Neuron (in vitro differentiated cells): ENCODE measurements around the gene RHBDF2.

Experiments used
- H2AFZ ChIP-seq: one replicate; pipeline ENCODE4 v1.6.1; 2013; ENCODE audit warnings: low read depth, mild to moderate bottlenecking, inconsistent platforms, low read length, moderate library complexity
- H3K27me3 ChIP-seq: one replicate; pipeline ENCODE4 v1.6.1; 2013; ENCODE audit warnings: low read length; ENCODE audit not compliant: insufficient read depth
- H3K36me3 ChIP-seq: one replicate; pipeline ENCODE4 v1.6.1; 2013; ENCODE audit warnings: low read length; ENCODE audit not compliant: insufficient read depth
- H3K4me1 ChIP-seq: one replicate; pipeline ENCODE4 v1.6.1; 2013; ENCODE audit warnings: low read length; ENCODE audit not compliant: insufficient read depth
- H3K4me3 ChIP-seq: 2 replicates; pipeline ENCODE4 v1.5.1; 2013; ENCODE audit warnings: mild to moderate bottlenecking, low read length, moderate library complexity
- H3K9me3 ChIP-seq: one replicate; pipeline ENCODE4 v1.6.1; 2013; ENCODE audit warnings: low read length

Gene RHBDF2

GRCh38 chr17:76497979-76498875 is 3.0 kb downstream of the RHBDF2 start:
- H3K36me3 ChIP-seq, result no peaks in the 10 kb centered on the region

GRCh38 chr17:76497699-76497978 is 3.6 kb downstream of the RHBDF2 start:
- H3K36me3 ChIP-seq, result no peaks in the 10 kb centered on the region
- no peaks in the 10 kb centered on the region for H3K9me3 ChIP-seq

More at GRCh38 chr17:76497979-76498875, 3.0 kb downstream of the RHBDF2 start:
- peak overlapping the region; percentile 18 for H2AFZ ChIP-seq
- peaks cover 77% of the 10 kb centered on the region for H3K27me3 ChIP-seq
- peaks cover 20% of the 10 kb centered on the region for H3K4me1 ChIP-seq
- no peak overlapping the region for H3K4me3 ChIP-seq
- no peaks in the 10 kb centered on the region for H3K9me3 ChIP-seq

DNA sequence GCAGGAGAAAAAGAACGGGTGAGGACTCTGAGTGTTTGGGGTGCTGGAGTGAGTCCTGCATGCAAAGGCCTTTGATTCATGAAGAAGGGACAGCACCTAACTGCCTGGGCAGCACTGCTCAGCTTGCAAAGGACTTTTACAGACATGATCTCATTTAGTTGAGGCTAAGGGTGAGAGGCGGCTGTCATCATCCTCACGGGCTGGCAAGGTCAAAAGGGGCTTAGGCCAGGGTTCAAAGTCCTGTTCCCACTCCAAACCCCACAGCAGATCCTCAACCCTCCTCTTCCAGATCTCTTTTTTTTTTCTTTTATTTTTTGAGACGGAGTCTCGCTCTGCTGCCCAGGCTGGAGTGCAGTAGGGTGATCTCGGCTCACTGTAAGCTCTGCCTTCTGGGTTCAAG is 4.8 kb downstream of the RHBDF2 start:
- H3K4me3 ChIP-seq, result no peak overlapping the region
- peaks cover 76% of the 10 kb centered on the region for H3K27me3 ChIP-seq
- H3K4me1 ChIP-seq, result peaks cover 20% of the 10 kb centered on the region
- no peaks in the 10 kb centered on the region for H3K9me3 ChIP-seq
- no peak overlapping the region for H2AFZ ChIP-seq
- H3K36me3 ChIP-seq, result no peaks in the 10 kb centered on the region

More at GRCh38 chr17:76497699-76497978, 3.6 kb downstream of the RHBDF2 start:
- Histone ChIP-seq H3K4me1 (peaks cover 26% of the 10 kb centered on the region), H2AFZ (no peak overlapping the region), H3K4me3 (no peak overlapping the region), H3K27me3 (peaks cover 77% of the 10 kb centered on the region)

GRCh38 chr17:76495663-76496400 is 5.4 kb downstream of the RHBDF2 start:
- Histone ChIP-seq H3K9me3 (no peaks in the 10 kb centered on the region), H3K4me3 (no peak overlapping the region), H3K27me3 (peaks cover 71% of the 10 kb centered on the region), H3K36me3 (no peaks in the 10 kb centered on the region), H3K4me1 (peaks cover 20% of the 10 kb centered on the region), H2AFZ (no peak overlapping the region)

- Histone ChIP-seq H3K27me3 (peaks cover 53% of the 10 kb centered on the region), H3K4me1 (peaks cover 17% of the 10 kb centered on the region), H3K4me3 (no peak overlapping the region), H2AFZ (no peak overlapping the region), H3K9me3 (no peaks in the 10 kb centered on the region), H3K36me3 (no peaks in the 10 kb centered on the region)
Measured at GRCh38 chr17:76493505-76494167, 7.6 kb downstream of the RHBDF2 start.

DNA sequence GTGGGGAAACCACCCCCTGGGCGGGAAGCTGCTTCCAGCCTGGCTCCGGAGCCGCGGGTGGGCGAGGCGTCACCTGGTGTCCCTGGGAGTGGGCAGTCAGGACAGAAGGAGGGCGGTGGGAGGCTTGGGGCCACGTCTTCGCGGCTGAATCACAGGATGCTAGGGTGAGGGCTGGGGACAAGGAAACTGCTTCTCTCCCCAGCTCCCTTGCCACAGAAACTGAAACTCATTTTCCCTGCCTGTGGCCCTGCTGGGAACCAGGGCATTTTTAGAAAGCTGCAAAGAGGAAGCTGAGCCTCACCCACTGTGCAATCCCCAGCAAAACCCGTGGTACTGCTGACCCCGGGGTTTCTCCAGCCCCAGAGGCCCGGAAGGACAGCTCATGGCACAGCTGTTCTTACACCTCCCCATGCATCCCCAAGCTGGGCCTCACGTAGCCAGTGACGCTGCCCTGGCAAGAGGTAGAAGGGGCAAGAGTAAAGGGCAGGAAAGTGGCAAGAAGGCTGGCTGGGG is 8.2 kb downstream of the RHBDF2 start:
- Histone ChIP-seq H3K4me1 (peaks cover 11% of the 10 kb centered on the region), H3K4me3 (no peak overlapping the region), H3K27me3 (peaks cover 53% of the 10 kb centered on the region)

GRCh38 chr17:76492123-76492988 is 8.9 kb downstream of the RHBDF2 start:
- Histone ChIP-seq H3K9me3 (no peaks in the 10 kb centered on the region), H3K36me3 (no peaks in the 10 kb centered on the region), H3K4me1 (peaks cover 9% of the 10 kb centered on the region), H2AFZ (no peak overlapping the region), H3K27me3 (peaks cover 48% of the 10 kb centered on the region), H3K4me3 (no peak overlapping the region)

More for the DNA sequence above, 8.2 kb downstream of the RHBDF2 start:
- no peaks in the 10 kb centered on the region for H3K36me3 ChIP-seq
- no peaks in the 10 kb centered on the region for H3K9me3 ChIP-seq
- H2AFZ ChIP-seq, result no peak overlapping the region

GRCh38 chr17:76491271-76492122 is 9.7 kb downstream of the RHBDF2 start:
- Histone ChIP-seq H2AFZ (no peak overlapping the region), H3K36me3 (no peaks in the 10 kb centered on the region), H3K4me1 (peaks cover 9% of the 10 kb centered on the region), H3K9me3 (no peaks in the 10 kb centered on the region), H3K4me3 (no peak overlapping the region), H3K27me3 (peaks cover 46% of the 10 kb centered on the region)

DNA sequence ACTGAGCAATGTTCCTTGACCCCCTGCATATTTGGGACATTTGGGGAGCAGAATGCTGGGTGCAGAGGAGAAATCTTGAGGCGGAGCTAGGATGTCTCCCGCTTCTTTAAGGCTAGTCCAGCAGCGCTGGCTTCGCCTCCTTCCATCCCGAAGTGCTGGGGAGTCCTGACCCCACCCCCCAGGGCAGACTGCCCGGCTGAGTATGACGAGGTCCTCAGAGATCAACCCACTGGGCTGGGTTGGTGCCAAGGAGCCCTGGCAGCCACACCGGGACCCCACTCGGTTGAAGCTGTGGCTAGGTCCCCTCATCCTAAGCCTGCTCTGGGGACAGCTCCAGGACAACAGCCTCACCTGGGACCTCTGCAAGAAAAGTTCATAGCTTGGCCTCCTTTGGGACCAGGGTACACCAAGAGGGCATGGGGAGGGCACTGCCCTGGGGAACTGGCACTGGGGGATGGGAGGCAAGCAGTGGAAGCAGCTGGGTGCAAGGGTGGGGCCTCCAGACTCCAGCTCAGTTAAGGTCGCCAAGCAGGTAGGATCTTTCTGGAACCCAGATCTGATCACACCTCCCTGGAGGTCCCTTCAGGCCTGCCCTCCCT is 11.0 kb downstream of the RHBDF2 start:
- H3K4me1 ChIP-seq, result peaks cover 9% of the 10 kb centered on the region
- no peak overlapping the region for H2AFZ ChIP-seq
- no peaks in the 10 kb centered on the region for H3K9me3 ChIP-seq
- peaks cover 34% of the 10 kb centered on the region for H3K27me3 ChIP-seq
- no peaks in the 10 kb centered on the region for H3K36me3 ChIP-seq
- no peak overlapping the region for H3K4me3 ChIP-seq

DNA sequence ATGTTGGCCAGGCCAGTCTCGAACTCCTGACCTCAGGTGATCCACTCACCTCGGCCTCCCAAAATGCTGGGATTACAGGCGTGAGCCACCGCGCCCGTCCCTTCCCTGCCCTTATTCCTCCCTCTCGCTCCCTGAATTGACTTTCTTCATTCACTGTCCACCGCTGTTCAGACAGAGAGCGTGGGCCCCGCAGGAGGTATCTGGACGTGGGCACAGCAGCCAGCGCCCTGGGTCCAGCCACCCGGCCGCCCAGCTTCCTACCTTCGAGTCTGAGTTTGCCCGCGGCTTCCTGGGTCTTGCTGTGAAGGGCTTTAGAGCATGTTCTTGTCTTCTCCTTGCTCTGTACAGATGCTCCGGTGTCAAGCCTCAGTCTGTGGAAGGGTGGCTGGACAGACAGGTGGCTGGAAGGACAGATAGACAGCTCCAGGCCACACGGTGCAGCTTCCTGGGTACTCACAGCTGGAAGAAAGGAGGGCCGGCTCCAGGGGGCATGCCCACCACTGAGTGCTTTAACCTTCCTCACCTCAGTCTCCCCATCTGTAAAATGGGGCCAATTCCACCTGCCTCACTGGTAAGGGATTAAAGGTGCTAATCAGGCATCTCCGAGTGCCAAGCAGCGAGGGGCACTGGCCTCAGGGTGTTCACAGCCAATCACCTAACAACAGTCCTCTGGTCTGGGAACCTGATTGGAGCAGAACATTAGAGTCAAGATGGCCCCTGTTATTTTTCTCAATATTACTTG is 13.6 kb downstream of the RHBDF2 start:
- peaks cover under 1% of the 10 kb centered on the region for H3K4me1 ChIP-seq
- no peak overlapping the region for H3K4me3 ChIP-seq
- no peak overlapping the region for H2AFZ ChIP-seq
- H3K9me3 ChIP-seq, result no peaks in the 10 kb centered on the region
- H3K36me3 ChIP-seq, result no peaks in the 10 kb centered on the region
- peaks cover 11% of the 10 kb centered on the region for H3K27me3 ChIP-seq

- no peak overlapping the region for H2AFZ ChIP-seq
- no peaks in the 10 kb centered on the region for H3K36me3 ChIP-seq
- H3K4me3 ChIP-seq, result no peak overlapping the region
- peaks cover 9% of the 10 kb centered on the region for H3K4me1 ChIP-seq
- no peaks in the 10 kb centered on the region for H3K27me3 ChIP-seq
- H3K9me3 ChIP-seq, result no peaks in the 10 kb centered on the region
Measured at GRCh38 chr17:76485569-76485968, 15.7 kb downstream of the RHBDF2 start.
